Suprapubic skin (tissue), 3 donors: ENCODE data around the gene MYLK4.

ENCODE experiments used
- CTCF ChIP-seq, 2 donors: fragments of 200-600 bp in 1 of 2; fragments of 450-650 bp in 1 of 2; sonication (generic) in 1 of 2; IDR thresholded peaks; one replicate each; pipeline ENCODE4 v1.5.1; 2016 to 2019; ENCODE audit warnings: antibody characterized with exemption in 2 of 2, mild to moderate bottlenecking in 1 of 2, moderate library complexity in 1 of 2
- POLR2AphosphoS5 ChIP-seq, 3 donors: sonication (generic); formaldehyde crosslinking; IDR thresholded peaks; one replicate each; pipeline ENCODE4 v1.6.1; 2017; ENCODE audit warnings: antibody characterized with exemption in 3 of 3

DNA sequence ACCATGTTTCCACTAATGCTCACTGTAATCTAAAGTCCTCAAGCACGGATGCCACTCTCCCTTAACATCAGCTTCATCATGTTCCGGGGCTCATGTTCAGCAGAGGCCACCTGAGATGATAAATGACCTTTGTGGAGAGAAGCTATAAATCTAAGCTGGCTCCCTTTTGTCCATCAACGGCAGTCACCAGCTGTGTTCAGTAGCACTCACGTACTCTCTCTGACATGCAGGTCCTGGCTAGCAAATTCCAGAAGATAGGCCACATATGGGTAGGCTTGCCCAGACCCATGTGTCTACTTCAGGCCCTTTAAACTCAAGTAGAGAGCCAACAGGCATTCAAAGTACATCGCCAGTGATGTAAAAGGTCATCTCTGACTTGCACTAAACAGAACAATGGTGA, 38.6 kb downstream of the MYLK4 start:
- TF ChIP-seq POLR2AphosphoS5 (IDR thresholded peaks at IDR 0.05) (no peak), CTCF (IDR thresholded peaks at IDR 0.05) (no peak)
